HG03442 (cell line): ENCODE data around the gene XKR7.

Experiments
- ATAC-seq: cut with Tn5 transposase; IDR thresholded peaks from one replicate; pipeline ENCODE4 v1.9.1; 2021; ENCODE audit warnings: mild to moderate bottlenecking, moderate library complexity; ENCODE audit not compliant: unreplicated experiment

The XKR7 gene

DNA sequence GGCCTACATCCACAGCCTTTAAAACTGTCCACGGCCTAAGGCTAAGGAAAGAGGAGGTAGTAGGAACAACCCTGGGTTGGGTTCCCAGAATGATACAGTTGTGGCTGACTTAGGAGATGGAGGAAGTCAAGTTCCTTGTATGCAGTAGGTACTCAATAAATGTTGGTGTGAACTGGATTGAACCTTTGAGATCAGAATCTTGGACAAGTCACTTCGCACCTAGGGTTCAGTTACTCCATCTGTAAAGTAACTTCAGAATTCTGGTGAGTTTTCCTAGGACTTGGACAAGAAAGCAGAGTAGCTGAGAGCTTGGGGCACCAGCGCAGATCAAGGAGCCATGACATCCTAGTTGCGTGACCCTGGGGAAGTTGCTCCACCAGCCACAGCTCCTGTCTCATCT is 9.1 kb downstream of the XKR7 start:
- no peak for ATAC-seq

- ATAC-seq, result no peak
These were observed 11.9 kb downstream of the XKR7 start for GRCh38 chr20:31979713-31980426.

DNA sequence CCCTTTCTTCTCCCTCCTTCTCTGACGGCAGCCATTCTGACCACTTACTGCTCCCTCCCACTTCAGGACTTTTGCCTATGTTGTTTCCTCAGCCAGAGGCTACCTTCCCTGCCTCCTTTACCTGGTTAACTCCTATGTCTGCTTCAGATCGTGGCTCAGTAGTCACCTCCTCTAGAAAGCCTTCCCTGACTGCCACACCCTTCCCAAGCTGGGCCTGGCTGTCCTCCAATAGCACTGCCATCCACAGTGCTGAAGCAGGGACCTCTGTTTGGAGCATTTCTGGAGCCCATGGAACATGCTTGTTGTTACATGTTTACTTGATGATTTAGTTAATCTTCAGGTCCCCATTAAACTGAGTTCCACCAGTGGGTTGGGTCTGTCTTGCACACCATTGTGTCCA is 13.8 kb downstream of the XKR7 start:
- ATAC-seq, result no peak

GRCh38 chr20:31984981-31985471 is 17.1 kb downstream of the XKR7 start:
- ATAC-seq, result no peak

DNA sequence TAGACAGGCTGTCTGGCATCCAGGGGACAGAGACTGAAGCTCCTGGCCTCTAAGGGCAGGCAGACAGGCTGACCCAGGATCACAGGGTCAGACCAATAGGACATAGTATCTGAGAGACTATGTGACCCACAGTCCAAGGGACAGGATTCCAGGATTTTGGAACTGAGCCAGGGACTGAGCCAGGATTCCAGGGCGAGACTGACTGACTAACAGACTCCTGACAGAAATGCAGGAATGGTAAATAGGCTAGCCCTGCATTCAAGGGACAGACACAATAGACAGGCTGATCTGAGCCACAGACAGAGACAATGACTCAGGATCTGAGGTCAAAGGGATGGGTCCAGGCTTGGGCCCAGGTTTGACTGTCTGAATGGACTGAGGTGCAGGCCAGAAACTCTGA is 19.8 kb downstream of the XKR7 start:
- ATAC-seq, result no peak

DNA sequence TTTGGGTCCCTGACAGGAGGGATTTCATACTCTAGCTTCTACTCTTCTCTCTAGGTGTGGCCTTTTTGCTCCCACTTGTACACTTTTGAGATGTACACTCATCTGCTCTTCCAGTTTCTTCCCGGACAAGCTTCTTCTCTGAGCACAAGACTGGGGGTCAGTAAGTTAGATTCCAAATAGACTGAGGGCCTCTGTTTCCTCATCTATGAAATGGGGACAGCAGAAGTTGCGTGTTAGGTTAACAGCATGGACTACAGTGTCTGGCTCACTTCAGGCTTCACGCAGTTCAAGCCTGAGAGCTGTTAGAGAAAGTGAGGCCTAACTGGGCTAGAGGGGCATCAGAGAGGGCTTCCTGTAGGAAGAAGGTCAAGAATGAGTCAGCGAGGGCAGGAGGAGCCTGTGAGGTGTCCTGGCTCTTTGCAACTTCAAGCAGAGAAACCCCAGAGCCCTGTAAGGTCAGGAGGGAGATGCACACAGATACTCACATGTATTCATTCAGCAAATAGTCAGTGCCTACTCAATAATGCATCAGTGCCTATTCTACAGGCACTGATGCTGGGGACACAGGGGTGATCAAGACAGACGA is 20.6 kb downstream of the XKR7 start:
- ATAC-seq, result no peak

DNA sequence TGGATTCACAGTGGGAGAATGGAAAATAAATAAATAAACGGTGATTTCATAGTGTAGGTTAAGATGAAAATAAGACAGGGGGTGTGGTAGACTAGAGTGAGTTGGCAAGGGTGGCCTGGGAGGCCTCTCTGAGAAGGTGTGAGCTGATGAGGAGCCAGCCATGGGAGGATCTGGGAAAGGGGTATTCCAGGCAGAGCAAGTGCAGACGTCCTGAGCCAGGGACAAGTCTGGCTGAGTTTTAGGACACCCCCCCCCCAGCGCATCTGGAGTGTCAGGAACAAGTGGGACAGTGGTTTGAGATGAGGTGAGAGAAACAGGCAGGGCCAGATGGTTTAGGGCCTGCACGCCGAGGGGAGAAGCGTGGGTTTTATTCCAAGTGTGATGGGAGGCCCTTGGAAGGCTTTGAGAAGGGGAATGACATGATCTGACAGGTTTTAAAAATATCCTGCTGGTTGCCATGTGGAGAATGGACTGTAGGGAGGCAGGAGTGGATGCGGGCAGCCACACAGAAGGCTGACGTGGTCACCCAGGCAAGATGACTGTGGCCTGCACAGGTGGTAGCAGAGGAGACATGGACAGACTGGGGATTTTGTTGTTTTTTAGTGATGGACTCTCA is 21.2 kb downstream of the XKR7 start:
- no peak for ATAC-seq

DNA sequence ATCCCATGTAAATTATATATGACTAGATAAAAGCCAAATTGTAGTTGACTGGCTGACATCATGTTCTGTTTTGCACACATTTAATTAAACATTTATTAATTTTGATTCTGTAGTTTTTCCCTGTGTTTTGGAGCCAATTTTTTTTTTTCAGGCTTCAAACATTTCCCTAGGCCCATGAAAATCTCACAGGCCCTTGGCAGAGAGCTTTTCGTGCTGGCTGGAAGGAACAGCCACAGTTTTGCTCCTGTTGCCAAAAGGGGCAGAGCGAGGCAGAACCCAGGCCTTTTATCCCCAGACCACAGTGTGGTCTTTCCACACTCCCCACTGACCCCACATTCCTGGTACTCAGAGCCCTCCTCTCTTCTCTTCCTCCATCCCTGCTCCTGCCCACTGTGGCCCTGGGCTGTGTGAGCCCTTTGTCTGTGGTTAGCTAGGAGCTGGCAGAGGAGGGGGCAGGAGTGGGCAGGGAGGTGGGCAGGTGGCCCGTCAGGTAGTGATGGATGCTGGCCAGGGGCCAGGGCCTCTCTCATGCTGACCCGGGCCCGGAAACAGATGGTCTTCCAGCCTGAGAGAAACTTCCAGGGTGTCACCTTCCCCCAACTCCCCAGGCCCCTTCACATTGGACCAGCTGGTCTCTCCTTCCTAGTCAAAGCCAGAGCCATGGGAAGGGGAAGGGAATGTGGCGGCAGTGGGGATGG is 22.8 kb downstream of the XKR7 start:
- no peak for ATAC-seq

GRCh38 chr20:31991339-31991705 is 23.4 kb downstream of the XKR7 start:
- ATAC-seq, result no peak

DNA sequence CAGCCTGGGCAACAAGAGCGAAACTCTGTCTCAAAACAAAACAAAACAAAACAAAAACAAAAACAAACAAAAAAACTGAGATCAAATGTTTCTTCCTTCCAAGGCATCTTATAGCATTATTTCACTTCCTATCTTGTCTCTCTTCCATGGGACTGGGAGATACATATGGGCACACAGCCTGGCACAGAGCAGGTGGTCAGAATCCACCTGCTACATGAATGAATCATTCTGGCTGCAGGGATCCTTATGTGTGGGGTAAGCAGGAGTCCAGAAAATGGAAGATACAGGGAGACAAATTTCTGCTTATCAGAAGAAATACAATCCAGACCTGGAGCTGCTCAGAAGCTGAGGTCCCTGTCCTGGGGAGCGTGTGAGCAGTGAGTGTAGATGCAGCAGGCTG is 24.1 kb downstream of the XKR7 start:
- no peak for ATAC-seq

- ATAC-seq, result no peak
These were observed 29.0 kb downstream of the XKR7 start for GRCh38 chr20:31996996-31997395.

DNA sequence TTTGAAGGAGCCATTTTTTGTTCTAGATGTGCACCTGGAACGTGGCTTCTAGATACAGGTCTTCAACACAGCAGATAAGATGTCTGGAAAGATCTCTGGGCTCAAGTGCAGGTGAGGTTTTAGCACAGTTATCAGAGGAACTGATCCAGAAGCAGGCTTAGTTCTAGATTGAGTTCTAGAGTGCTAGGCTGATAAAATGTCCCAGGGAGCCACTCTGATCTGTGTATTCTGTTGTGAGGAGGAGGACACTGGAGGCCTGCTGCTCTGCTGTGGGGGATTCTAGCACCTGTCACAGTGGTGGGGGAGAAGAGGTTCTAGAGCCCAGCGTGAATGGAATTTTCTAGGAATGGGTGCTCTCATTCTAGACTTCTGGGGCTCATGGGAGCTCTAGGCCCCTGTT is 30.3 kb downstream of the XKR7 start:
- ATAC-seq, result no peak

- no peak for ATAC-seq
These were observed 35.4 kb downstream of the XKR7 start for GRCh38 chr20:32003325-32003724.

DNA sequence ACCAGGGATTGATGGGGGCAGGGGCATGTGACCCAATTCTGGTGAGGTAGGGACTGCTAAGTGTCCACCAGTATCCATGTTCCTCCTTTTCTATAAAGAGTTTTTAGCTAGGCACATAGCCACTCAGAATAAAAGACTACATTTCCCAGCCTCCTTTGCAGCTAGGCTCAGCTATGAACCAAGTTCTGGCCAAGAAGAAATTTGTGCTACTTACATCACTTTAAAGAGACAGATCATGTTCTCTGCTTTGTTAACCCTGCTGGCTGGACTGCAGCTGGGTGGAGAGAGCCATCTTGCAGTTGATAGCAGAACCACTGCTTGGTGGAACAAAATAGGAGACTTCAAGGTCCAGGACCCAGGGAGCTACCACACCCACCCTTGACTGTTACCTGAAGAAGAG is 37.0 kb downstream of the XKR7 start:
- ATAC-seq, result no peak

- ATAC-seq, result no peak
These were observed 38.1 kb downstream of the XKR7 start for GRCh38 chr20:32006053-32006452.

DNA sequence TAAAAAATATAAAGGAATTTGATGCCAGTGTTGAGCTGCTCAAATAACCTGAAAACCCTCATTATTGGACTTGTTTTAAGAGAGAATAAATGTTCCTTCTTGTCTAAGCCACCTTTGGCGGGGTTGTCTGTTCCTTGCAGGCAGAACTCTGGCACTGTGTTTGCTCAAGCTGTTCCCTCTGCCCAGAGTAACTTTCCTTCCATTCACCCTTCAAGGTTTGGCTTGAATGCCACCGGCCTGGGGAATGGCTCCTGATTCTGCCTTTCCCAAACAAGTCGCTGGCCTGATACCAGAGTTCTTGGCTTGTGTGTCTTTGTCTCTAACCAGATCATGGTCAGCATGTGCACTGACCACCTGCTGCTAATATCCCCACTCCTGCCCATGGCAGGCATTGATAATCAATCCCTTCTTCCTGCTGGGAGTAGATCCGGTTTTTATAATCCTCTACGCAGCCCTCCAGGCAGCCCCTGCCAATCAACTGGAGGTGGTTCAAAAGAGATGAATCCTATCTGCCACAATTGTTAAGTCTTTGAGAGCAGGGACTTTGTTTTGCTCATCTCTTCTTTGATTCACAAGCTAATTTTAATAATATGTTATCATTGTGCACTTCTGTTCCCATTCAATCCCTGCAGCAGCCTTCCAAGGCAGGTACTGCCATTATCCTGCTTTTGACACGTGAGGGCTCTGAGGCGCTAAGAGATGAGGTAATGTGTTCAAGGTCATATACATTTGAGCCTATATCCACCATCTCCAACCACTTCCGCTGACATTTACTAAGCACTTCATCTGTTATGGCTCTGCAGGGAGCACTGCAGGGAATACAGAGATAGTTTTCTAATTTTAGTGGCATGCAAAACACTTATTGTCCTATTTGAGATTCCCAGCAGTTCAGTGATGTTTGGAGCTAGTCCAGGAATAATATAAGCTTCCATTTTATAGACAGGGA is 39.2 kb downstream of the XKR7 start:
- no peak for ATAC-seq

GRCh38 chr20:32007787-32008616 is 40.1 kb downstream of the XKR7 start:
- ATAC-seq, result no peak

DNA sequence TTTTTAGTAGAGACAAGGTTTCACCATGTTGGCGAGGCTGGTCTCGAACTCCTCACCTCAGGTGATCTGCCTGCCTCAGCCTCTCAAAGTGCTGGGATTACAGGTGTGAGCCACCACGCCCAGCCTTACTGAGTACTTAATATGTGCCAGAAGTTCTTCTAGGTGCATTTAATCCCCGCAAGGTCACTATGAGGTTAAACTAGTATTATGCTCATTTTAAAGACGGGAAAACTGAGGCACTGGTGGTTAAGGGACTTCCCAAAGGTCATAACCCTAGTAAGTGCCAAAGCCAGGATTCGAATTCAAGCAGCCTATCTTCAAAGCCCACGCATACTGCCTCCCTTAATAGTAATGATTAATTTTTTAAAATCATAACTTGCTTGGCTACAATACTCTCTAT is 41.6 kb downstream of the XKR7 start:
- ATAC-seq, result no peak

DNA sequence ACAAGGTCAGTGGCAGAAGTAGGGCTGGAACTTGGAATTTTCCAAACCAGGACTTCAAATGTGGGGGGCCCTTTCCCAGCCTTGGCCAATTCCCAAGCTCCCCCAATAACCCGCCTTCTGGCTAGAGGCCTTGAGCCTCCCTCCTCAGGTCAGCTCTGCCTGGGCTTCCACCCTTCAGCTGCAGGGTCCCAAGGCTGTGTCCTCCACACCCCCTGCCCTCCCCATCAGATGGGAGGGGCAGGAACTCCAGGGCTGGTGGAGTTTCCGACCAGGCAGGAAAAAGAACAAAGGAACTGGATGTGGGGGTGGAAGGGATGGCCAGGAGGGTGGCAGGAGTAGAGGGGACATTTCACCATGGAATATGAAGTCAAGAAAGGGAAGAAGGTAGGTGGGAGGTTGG is 42.1 kb downstream of the XKR7 start, which contains the start of gene CCM2L:
CCM2L (plus strand) TSS at position 338 of the 400 bp plus-strand sequence; CDS start at position 355, 17 bp downstream.
- ATAC-seq, result no peak

- ATAC-seq, result no peak
These were observed 42.7 kb downstream of the XKR7 start for GRCh38 chr20:32010666-32011065.
